Keratinocyte (primary cell): ENCODE data around the gene MBP.

Experiments
- EZH2 ChIP-seq: IDR thresholded peaks from one replicate; pipeline ENCODE4 v1.6.1; 2012; ENCODE audit warnings: inconsistent platforms, mild to moderate bottlenecking, low read length, moderate library complexity
- TF ChIP-seq, protein P1 (sequence below), 3 experiments: IDR thresholded peaks in 1 of 3; conservative IDR thresholded peaks in 1 of 3; optimal IDR thresholded peaks in 1 of 3; 2 replicates in 2 of 3; 3 replicates in 1 of 3; pipeline versions ENCODE3 to v1.5.1; 2011; ENCODE audit warnings: low read length in 3 of 3, mild to moderate bottlenecking in 3 of 3, moderate library complexity in 2 of 3, control low read depth in 1 of 3, inconsistent platforms in 1 of 3; ENCODE audit not compliant: insufficient read depth in 2 of 3; ENCODE audit errors: extremely low read depth in 1 of 3

- TF ChIP-seq, protein P1, sequence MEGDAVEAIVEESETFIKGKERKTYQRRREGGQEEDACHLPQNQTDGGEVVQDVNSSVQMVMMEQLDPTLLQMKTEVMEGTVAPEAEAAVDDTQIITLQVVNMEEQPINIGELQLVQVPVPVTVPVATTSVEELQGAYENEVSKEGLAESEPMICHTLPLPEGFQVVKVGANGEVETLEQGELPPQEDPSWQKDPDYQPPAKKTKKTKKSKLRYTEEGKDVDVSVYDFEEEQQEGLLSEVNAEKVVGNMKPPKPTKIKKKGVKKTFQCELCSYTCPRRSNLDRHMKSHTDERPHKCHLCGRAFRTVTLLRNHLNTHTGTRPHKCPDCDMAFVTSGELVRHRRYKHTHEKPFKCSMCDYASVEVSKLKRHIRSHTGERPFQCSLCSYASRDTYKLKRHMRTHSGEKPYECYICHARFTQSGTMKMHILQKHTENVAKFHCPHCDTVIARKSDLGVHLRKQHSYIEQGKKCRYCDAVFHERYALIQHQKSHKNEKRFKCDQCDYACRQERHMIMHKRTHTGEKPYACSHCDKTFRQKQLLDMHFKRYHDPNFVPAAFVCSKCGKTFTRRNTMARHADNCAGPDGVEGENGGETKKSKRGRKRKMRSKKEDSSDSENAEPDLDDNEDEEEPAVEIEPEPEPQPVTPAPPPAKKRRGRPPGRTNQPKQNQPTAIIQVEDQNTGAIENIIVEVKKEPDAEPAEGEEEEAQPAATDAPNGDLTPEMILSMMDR (optimal IDR thresholded peaks at IDR 0.05 in 1 of 3, IDR thresholded peaks at IDR 0.05 in 1 of 3, conservative IDR thresholded peaks at IDR 0.05 in 1 of 3; ENCODE audit: extremely low read depth in 1 of 3, insufficient read depth in 2 of 3, low read length in 3 of 3): no peak
- no peak for TF ChIP-seq EZH2
These were observed 159.6 kb downstream of the MBP start for GRCh38 chr18:76972846-76973519.
